NT2/D1 (cell line): ENCODE data around the gene PHLPP1.
"Not testable (repeated sequence)": the region's sequence is repeated elsewhere in the genome, so short reads cannot be mapped to it uniquely, and the experiment has no call there.

Experiments
- DNase-seq: peaks from one replicate; pipeline ENCODE4 v3.0.0-alpha.2; 2011; ENCODE audit warnings: low read depth, low spot score
- H3K27me3 ChIP-seq: 2 replicates; pipeline ENCODE4 v1.6.0; 2011; ENCODE audit warnings: mild to moderate bottlenecking; ENCODE audit not compliant: insufficient read length, insufficient read depth
- H3K36me3 ChIP-seq: 2 replicates; pipeline ENCODE4 v1.6.1; 2011; ENCODE audit warnings: mild to moderate bottlenecking, low read length, mixed read lengths; ENCODE audit not compliant: insufficient read depth, insufficient read length
- H3K4me1 ChIP-seq: 2 replicates; pipeline ENCODE4 v1.5.1; 2011; ENCODE audit not compliant: insufficient read depth, insufficient read length
- H3K4me3 ChIP-seq: 2 replicates; pipeline ENCODE4 v1.5.1; 2011; ENCODE audit warnings: low read depth; ENCODE audit not compliant: insufficient read length
- H3K9ac ChIP-seq: 2 replicates; pipeline ENCODE4 v1.6.0; 2011; ENCODE audit warnings: low read depth; ENCODE audit not compliant: insufficient read length
- H3K9me3 ChIP-seq: 2 replicates; pipeline ENCODE4 v1.5.1; 2011; ENCODE audit warnings: mild to moderate bottlenecking, low read length; ENCODE audit not compliant: insufficient read depth
- SUZ12 ChIP-seq: IDR thresholded peaks from 2 replicates; pipeline ENCODE4 v1.6.1; 2011; ENCODE audit not compliant: insufficient read length, insufficient read depth; ENCODE audit errors: extremely low read depth
- YY1 ChIP-seq: IDR thresholded peaks from 2 replicates; pipeline ENCODE4 v1.6.1; 2011; ENCODE audit not compliant: insufficient read length, insufficient read depth
- ZNF274 ChIP-seq: IDR thresholded peaks from 2 replicates; pipeline ENCODE4 v1.6.1; 2011; ENCODE audit warnings: mild to moderate bottlenecking, low read depth, low read length

The PHLPP1 gene

GRCh38 chr18:62898359-62898758 is 183.0 kb downstream of the PHLPP1 start:
- Histone ChIP-seq H3K4me1 (no peaks in the 10 kb centered on the region), H3K27me3 (no peaks in the 10 kb centered on the region), H3K9ac (no peak overlapping the region), H3K9me3 (no peaks in the 10 kb centered on the region), H3K36me3 (peaks cover 19% of the 10 kb centered on the region), H3K4me3 (no peak overlapping the region)
- TF ChIP-seq ZNF274 (no peak), YY1 (no peak), SUZ12 (no peak)
- no peak for DNase-seq

DNA sequence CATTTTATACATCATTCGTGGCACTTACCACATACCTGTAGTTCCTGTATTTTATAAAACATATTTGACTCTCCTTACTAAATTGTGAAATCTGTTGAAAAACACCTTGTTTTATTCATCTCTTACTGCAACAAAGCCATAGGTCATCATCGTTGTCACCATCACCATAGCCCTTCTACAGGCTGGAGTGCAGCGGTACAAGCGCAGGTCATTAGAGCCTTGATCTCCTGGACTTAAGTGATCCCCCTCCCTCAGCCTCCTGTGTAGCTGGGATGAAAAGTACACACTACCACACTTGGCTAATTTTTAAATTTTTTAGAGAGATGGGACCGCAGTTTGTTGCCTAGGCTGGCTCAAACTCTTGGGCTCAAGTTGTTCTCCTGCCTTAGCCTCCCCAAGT is 184.2 kb downstream of the PHLPP1 start:
- DNase-seq, result no peak
- Histone ChIP-seq H3K4me3 (no peak overlapping the region), H3K9me3 (no peaks in the 10 kb centered on the region), H3K36me3 (peaks cover 19% of the 10 kb centered on the region), H3K9ac (no peak overlapping the region), H3K4me1 (no peaks in the 10 kb centered on the region), H3K27me3 (no peaks in the 10 kb centered on the region)
- TF ChIP-seq ZNF274 (no peak), YY1 (no peak), SUZ12 (no peak)

DNA sequence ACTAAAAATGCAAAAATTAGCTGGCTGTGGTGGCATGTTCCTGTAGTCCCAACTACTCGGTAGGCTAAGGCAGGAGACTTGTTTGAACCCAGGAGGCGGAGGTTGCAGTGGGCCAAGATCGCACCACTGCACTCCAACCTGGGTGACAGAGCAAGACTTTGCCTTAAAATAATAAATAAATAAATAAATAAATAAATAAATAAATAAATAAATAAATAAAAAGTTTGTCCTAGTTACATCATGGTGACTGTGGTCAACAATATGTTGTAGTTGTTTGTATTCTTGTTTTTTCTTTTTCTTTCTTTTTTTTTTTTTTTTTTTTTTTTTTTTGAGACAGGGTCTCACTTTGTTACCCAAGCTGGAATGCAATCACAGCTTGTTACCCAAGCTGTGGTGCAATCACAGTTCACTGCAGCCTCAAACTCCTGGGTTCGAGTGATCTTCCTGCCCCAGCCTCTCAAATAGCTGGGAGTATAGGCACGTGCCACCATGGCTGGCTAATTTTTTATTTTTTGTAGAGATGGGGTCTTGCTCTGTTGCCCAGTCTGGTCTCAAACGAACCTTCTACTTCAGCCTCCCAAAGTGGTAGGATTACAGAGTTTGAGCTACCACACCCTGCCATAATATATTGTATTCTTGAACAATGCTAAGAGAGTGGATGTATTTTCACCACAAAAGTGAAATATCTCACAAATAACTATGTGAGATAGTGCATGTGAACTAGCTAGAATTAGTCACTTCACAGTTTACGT is 185.0 kb downstream of the PHLPP1 start:
- H3K9me3 ChIP-seq, result no peaks in the 10 kb centered on the region
- H3K4me1 ChIP-seq, result no peaks in the 10 kb centered on the region
- no peaks in the 10 kb centered on the region for H3K27me3 ChIP-seq
- no peak for DNase-seq
- TF ChIP-seq SUZ12 (no peak), ZNF274 (no peak), YY1 (no peak)
- H3K9ac ChIP-seq, result no peak overlapping the region
- no peak overlapping the region for H3K4me3 ChIP-seq
- H3K36me3 ChIP-seq, result peaks cover 18% of the 10 kb centered on the region

DNA sequence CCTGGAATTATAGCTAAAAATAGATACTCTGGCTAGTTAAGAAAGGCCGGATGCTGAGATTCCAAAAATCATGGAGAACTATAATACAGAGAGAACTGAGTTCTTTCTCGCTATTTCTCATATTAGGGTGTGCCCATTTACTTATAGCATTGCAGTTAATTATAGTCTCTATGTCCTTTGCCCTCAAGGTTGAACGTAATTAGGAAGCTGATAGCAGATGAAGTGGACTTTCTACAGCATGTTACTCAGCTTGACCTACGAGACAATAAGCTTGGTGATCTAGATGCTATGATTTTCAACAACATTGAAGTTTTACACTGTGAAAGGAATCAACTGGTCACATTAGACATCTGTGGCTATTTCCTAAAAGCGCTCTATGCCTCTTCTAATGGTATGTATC is 187.4 kb downstream of the PHLPP1 start:
- DNase-seq, result no peak
- no peaks in the 10 kb centered on the region for H3K4me1 ChIP-seq
- peaks cover 10% of the 10 kb centered on the region for H3K36me3 ChIP-seq
- no peak for TF ChIP-seq YY1
- no peak for TF ChIP-seq ZNF274
- no peak for TF ChIP-seq SUZ12
- no peaks in the 10 kb centered on the region for H3K9me3 ChIP-seq
- no peaks in the 10 kb centered on the region for H3K27me3 ChIP-seq
- H3K4me3 ChIP-seq, result no peak overlapping the region
- no peak overlapping the region for H3K9ac ChIP-seq

DNA sequence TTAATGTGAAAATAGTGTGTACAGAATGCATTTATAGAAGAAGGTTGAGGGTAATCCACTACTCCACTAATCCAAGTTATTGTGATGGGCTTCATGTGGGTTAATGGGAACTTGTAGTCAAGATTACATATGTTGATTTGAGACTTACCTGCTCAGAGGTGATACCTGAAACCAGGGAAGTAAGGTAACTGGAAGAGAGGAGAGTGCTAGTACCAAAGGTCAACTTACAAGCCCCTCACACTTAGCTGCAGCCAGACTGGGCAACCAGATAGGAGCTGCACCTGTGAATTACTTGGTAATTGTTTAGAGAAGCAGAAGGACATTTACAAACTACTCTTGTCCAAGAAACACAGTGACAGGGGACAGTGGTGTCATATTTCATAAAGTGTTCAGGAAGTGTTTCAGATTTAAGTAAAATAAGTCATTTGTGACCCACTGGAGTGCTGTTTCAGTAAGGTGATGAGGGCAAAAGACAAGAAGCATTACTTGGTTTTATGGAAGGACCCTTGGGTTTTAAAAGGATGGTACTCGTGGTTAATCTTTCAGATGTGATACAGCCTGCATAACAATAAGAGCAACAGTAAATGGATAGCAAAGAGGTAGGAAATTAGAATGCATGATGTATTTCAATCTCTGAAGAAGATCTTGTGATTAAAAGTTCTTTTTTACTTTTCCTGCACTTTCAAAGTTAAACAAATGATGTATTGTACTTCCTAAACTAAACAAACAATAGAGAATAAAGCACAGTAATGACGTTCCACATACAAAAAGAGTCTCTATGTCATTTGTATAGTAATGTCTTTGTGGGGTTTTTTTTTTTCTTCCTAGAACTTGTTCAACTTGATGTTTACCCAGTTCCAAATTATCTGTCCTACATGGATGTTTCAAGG is 189.3 kb downstream of the PHLPP1 start:
- H3K9ac ChIP-seq, result no peak overlapping the region
- TF ChIP-seq YY1 (no peak), SUZ12 (no peak), ZNF274 (no peak)
- no peak for DNase-seq
- H3K4me1 ChIP-seq, result no peaks in the 10 kb centered on the region
- no peak overlapping the region for H3K4me3 ChIP-seq
- H3K36me3 ChIP-seq, result peaks cover 4% of the 10 kb centered on the region
- H3K9me3 ChIP-seq, result no peaks in the 10 kb centered on the region
- no peaks in the 10 kb centered on the region for H3K27me3 ChIP-seq

DNA sequence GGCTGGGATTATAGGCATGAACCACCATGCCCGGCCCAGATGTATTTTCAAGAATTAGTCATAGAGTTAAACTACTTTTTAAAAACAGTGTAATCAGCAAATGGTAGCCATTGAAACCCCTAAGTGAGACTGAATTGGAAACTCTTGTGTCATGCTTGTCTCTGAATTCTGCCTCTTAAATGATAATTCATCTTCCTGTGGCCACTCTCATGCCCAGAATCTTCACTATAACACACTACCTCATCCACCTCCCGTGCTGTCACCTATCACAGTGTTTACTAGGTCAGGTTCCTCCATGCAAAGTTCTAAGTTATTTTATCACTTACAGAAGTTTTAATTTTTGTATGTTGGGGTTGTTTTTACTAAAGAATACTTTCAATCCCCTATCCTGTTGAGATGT is 197.5 kb downstream of the PHLPP1 start:
- H3K4me3 ChIP-seq, result no peak overlapping the region
- H3K9me3 ChIP-seq, result no peaks in the 10 kb centered on the region
- H3K27me3 ChIP-seq, result no peaks in the 10 kb centered on the region
- peaks cover 4% of the 10 kb centered on the region for H3K36me3 ChIP-seq
- no peaks in the 10 kb centered on the region for H3K4me1 ChIP-seq
- DNase-seq, result no peak
- TF ChIP-seq SUZ12 (no peak), ZNF274 (no peak), YY1 (no peak)
- no peak overlapping the region for H3K9ac ChIP-seq

DNA sequence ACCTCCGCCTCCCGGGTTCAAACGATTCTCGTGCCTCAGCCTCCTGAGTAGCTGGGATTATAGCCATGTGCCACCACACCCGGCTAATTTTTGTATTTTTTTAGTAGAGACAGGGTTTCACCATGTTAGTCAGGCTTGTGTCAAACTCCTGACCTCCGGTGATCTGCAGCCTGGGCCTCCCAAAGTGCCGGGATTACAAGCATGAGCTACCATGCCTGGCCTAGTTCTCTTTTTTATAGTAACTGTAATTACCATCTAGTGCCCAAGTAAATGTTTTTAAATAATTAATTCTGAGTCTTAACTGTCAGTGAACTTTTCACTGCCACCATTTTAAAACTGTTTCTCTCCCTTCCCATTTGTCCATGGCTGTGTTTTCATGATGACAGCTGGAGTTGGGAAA is 198.5 kb downstream of the PHLPP1 start:
- DNase-seq, H3K9me3 ChIP-seq, H3K4me1 ChIP-seq, H3K9ac ChIP-seq, H3K36me3 ChIP-seq, H3K4me3 ChIP-seq, H3K27me3 ChIP-seq: not testable (repeated sequence)
